ENCODE data around the gene SCAF8.

- TF ChIP-seq CTCF (IDR thresholded peaks at IDR 0.05), result no peak
- TF ChIP-seq POLR2A (IDR thresholded peaks at IDR 0.05), result no peak
Measured at GRCh38 chr6:154841109-154841508, 107.9 kb downstream of the SCAF8 start.
